Fibroblast of the aortic adventitia (primary cell): ENCODE measurements around the gene SKAP1. TPM values are rescaled to one million over a fixed set of nuclear protein-coding genes. Genes with fewer than 3 reads are reported as not detected.
A peak's percentile ranks its signal among the peaks of the same experiment; 100 is the strongest.
"Not testable (repeated sequence)": the region's sequence is repeated elsewhere in the genome, so short reads cannot be mapped to it uniquely, and the experiment has no call there.

Experiments used
- DNase-seq: peaks from one replicate; pipeline ENCODE4 v3.0.0-alpha.2; 2010; ENCODE audit warnings: low read depth
- H3K4me3 ChIP-seq: 2 replicates; pipeline ENCODE4 v1.5.1; 2011; ENCODE audit warnings: low read depth, mild to moderate bottlenecking, control low read depth, low read length, moderate library complexity
- total RNA-seq: library from RNA; depleted of rRNA; stranded (reverse); fragments of >200 nt; gene quantifications from 2 replicates; pipeline ENCODE4 v1.2.3, GENCODE V29; 2012; ENCODE audit warnings: low replicate concordance
- TF ChIP-seq, protein P1 (sequence below): IDR thresholded peaks from 2 replicates; pipeline ENCODE4 v1.5.1; 2011; ENCODE audit warnings: mild to moderate bottlenecking, low read length, control low read depth, inconsistent platforms; ENCODE audit not compliant: insufficient read depth

Gene SKAP1
- total RNA-seq, 1 donor = not detected

DNA sequence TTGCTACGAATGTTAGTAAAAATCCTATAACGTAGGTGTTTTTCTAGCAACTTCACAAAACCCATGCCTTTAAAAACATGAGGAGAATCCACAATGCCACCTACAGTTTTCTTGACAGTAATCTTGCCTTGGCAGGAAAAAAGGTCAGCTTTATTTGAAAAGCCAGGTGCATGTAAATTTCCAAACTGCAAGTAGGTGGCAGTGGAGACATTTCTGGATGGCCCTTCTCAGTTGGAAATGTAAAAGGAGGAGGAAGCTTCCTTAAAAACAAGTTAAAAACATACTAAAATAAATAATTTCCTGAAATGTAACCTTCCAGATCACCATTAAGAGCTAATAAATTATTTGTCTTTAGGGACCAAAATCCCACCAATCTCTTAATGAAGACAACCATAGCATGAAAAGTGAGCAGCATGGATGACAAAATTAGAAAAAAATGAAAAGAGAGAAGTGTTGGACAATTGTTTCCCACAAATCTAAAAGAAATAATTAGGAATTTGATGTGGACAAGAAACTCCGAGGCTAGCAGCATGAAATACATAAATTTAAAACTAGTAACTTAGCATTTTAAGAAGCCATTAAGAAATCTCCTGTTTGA lies 170.2 kb downstream of the SKAP1 start:
- TF ChIP-seq, protein P1, sequence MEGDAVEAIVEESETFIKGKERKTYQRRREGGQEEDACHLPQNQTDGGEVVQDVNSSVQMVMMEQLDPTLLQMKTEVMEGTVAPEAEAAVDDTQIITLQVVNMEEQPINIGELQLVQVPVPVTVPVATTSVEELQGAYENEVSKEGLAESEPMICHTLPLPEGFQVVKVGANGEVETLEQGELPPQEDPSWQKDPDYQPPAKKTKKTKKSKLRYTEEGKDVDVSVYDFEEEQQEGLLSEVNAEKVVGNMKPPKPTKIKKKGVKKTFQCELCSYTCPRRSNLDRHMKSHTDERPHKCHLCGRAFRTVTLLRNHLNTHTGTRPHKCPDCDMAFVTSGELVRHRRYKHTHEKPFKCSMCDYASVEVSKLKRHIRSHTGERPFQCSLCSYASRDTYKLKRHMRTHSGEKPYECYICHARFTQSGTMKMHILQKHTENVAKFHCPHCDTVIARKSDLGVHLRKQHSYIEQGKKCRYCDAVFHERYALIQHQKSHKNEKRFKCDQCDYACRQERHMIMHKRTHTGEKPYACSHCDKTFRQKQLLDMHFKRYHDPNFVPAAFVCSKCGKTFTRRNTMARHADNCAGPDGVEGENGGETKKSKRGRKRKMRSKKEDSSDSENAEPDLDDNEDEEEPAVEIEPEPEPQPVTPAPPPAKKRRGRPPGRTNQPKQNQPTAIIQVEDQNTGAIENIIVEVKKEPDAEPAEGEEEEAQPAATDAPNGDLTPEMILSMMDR = peak; percentile 71
- H3K4me3 ChIP-seq = no peak overlapping the region
- peak; percentile 58 for DNase-seq

DNA sequence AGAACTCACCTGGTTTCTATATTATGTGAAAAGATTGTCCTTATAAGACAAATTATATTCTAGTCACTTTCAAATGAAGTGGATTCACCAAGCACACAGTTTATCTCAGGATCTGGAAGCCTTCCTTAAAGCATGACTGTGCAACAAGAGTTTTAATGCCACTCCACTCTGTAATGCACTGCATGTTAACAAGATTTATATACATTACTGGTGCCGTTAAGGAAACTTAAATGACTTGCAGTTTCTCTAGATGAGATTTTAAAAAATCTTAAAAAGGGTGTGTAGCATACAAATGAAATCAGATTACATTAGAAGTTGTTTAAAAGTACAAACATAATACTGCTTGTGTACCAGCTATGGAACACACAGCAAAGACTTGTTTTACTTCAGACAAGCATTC lies 171.7 kb downstream of the SKAP1 start:
- no peak for DNase-seq
- H3K4me3 ChIP-seq = no peak overlapping the region
- TF ChIP-seq, protein P1 = no peak

DNA sequence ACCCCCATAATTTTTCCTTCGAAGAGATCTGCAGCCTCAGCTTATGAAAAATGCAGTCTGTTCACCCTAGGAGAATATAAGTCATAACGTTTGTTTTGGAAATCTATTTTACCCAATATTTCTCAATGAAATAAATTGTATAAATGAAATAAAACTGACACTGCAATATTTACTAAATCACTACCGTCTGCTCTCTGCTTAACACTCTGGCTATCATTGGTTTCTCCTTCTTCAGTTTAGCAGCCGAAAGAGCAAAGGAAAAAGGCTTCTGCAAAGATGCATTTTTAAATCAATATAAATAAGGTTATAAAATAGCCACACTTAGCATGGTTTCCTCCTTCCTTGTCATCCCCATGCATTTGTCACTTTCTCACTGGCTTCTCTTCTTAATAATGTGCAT lies 174.3 kb downstream of the SKAP1 start:
- TF ChIP-seq, protein P1 = no peak
- DNase-seq = no peak
- no peak overlapping the region for H3K4me3 ChIP-seq

DNA sequence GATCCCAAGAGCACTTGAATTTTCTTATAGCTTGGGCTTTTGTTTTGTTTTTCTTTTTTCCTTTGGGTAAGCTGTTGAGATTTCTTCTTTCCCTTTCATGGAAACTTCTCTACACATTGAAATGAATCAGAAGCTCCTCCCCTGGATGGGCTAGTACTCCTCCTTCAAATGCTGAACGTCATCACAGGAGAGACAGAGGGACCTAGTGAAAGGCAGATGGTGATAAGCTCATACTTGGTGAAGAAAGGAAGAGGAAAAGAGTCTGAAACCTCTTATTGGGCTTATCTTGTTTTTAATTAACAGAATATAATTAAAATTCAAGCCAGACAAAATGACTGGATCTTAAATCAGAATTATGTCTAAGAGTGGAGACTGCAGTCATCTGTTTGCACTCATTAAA lies 175.1 kb downstream of the SKAP1 start:
- TF ChIP-seq, protein P1 = no peak
- no peak for DNase-seq

DNA sequence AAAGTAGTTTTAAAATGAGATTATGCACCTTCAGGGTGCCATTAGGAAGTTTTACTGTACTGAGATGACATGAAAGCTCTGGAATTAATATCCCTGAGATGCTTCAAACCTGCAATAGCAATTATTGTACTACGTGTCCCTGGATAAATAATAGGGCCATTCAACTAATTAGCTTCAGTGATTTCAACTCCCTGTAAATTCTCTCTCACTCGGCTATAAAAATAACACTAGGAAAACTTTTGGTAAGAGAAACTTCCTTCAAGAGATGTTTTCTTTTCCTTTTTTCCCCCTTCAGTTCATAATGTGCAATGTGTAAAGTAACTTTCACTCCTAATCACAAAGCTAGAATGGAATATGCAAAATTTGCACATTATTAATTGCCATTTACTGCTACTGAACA lies 176.0 kb downstream of the SKAP1 start:
- no peak for DNase-seq
- no peak overlapping the region for H3K4me3 ChIP-seq
- TF ChIP-seq, protein P1 = no peak

More for the DNA sequence above, 175.1 kb downstream of the SKAP1 start:
- no peak overlapping the region for H3K4me3 ChIP-seq

DNA sequence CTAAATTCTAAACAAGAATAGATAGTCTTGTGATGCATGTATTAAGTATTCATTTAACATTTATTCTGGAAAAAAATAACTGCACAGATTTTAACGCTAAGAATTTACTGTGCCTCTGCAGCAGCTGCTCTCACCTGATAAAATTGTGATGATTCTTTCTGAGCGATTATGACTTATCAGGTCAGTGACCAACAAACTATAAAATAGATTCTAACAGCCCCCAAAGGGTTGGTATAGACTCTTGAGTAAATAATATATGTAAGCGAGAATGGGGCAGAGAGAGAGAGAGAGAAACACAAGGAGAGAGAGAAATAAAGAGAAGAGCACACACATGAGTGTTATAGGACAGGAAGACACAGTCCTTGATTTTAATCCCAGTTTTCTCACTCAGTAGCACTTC lies 178.1 kb downstream of the SKAP1 start:
- TF ChIP-seq, protein P1 = no peak

DNA sequence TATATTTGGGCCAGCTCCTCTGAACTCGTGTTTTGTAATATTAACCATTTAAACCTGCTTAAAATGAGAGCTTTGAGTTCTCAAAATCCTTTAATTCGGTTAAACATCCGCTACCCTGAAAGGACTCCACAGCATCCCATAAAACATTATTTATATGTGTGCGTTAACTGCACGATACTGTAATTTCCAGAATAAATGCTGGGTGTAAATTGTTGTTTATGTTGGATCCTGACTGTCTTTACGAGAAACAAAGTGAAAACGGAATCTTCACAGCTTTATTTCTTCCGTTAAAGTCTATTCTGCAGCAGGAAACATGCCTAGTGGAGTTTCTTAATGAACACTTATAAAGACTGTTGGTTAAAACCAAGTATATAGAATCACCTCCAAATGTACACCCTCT lies 179.1 kb downstream of the SKAP1 start:
- DNase-seq = no peak
- H3K4me3 ChIP-seq = no peak overlapping the region
- TF ChIP-seq, protein P1 = no peak

More for the DNA sequence above, 178.1 kb downstream of the SKAP1 start:
- no peak overlapping the region for H3K4me3 ChIP-seq
- no peak for DNase-seq

DNA sequence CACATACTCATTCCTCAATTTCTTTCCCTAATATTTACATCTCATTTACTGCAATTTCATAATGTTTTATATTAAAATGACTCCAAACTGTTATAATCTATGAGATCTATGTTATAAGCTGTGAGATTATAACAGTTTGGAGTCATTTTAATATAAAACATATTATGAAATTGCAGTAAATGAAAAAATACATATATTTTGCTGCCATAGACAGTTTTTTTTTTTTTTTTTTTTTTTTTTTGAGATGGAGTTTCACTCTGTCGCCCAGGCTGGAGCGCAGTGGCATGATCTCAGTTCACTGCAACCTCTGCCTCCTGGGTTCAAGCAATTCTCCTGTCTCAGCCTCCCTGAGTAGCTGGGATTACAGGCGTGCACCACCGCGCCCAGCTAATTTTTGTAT lies 180.0 kb downstream of the SKAP1 start:
- DNase-seq = not testable (repeated sequence)

More for the DNA sequence above, 180.0 kb downstream of the SKAP1 start:
- H3K4me3 ChIP-seq = not testable (repeated sequence)
